ENCODE data around the gene KRT80.

KRT80 gene

DNA sequence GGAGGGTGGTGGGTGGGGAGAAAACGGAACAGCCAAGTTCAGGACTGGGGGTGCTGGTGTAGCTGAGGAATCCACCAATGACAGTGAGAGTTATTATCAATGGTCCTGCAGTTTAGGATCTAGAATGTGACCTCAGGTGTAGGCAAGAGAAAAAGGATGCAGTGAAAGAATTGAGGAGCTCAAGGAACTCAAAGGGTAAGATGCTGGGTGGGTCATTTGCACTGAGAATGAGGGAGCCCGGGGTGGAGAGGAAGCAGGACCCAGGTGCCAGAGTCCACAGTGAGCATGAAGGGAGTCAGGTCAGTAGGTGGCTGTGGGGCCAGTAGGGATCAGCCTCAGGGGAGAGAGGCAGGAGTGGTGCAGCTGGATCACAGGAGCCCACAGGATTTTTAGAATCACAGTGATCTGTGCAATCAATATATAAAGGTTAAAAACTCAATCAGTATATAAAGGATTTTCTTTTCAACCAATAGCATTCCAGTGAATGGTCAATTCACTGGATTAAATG lies 38.1 kb upstream of the KRT80 start:
- FAIRE-seq (peak; percentile 42), DNase-seq (ENCODE audit: insufficient read length, low spot score) (no peak)

- FAIRE-seq: no peak
These were observed 37.1 kb upstream of the KRT80 start for GRCh38 chr12:52228931-52229330.

DNA sequence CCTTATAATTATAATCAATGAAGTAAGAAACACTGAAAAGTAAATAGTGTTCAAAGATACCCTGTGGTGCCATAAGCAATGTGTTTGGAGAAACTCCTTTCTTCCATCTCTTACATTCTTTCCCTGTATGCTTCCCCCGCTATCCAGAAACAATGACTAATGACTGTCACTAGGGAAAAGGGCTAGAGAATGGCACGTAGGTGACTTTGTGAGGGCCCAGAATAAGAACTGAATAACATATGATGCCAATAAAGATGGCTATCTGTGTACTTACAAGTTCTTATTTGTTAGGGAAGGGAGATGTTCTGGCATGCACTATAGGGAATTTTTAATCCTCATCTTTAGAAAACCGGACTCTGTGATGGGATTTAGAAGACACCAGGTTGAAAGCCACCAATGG lies 36.6 kb upstream of the KRT80 start:
- FAIRE-seq: no peak

More at GRCh38 chr12:52228931-52229330, 37.1 kb upstream of the KRT80 start:
- DNase-seq (ENCODE audit: insufficient read length, low spot score): no peak

GRCh38 chr12:52227606-52228166 lies 35.9 kb upstream of the KRT80 start:
- no peak for FAIRE-seq
- no peak for DNase-seq (ENCODE audit: insufficient read length, low spot score)

More for the DNA sequence above, 36.6 kb upstream of the KRT80 start:
- no peak for DNase-seq (ENCODE audit: insufficient read length, low spot score)

GRCh38 chr12:52226446-52226845 lies 34.6 kb upstream of the KRT80 start:
- no peak for FAIRE-seq
- DNase-seq (ENCODE audit: insufficient read length, low spot score): no peak

GRCh38 chr12:52225752-52226151 lies 33.9 kb upstream of the KRT80 start:
- DNase-seq (ENCODE audit: insufficient read length, low spot score) (no peak), FAIRE-seq (no peak)

- FAIRE-seq (no peak), DNase-seq (ENCODE audit: insufficient read length, low spot score) (no peak)
These were observed 32.3 kb upstream of the KRT80 start for GRCh38 chr12:52224151-52224550.

DNA sequence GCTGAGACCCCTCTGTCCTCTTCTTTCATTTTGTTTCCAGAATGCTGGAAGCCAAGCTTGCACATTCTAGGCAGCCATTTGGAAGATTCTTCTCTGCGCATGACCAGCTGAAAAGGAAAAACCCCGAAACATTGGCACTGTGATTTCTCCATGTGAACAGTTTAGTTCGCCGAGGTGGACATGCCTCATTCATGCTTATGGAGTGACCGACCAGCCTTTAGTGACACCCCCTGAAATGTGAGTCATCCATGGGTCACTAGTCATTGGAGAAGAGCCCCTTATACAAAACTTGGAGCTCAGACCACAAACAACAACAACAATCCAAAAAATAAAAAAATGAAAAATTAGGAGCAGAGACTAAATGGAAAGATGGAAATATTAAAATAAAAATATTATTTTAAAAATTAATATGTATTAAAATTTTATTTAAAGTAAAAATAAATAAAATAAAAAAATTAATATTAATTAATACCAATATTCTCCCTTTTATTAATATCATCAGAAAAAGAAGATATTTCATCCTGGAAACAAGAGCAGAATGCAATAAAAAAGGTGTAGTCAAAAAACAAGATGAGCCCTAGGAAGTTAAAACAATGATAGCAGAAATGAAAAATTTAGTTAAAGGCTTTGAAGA lies 31.7 kb upstream of the KRT80 start:
- DNase-seq (ENCODE audit: insufficient read length, low spot score) (no peak), FAIRE-seq (peak; percentile 62)

- FAIRE-seq: no peak
- no peak for DNase-seq (ENCODE audit: insufficient read length, low spot score)
These were observed 30.9 kb upstream of the KRT80 start for GRCh38 chr12:52222692-52223091.

DNA sequence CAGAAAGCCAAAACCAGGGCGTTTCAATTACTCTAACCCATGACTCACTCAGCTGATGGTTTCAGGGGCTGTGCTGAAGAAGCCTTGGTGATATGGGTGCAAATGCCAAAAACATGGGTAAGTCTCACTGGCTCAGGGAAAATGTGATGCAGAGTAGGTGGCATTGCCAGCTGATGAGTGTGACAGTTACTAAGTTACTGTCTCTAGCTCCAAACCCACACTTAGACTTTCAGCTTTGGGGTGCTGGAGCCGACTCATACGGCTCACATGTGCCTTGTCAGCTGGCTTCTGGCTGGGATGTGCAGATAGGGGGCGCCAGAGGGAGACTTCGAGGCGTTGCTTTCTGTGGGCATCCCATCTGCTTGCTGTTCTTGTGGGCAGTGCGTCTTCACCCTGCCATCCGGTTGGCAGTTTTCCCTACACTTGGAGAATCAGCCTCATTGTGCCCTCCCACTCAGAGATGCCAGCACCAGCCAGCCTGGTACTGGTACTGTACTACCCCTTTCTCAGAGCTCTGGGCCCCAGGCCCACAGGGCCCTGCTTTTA lies 30.2 kb upstream of the KRT80 start:
- FAIRE-seq: peak; percentile 49

GRCh38 chr12:52221070-52221781 lies 29.4 kb upstream of the KRT80 start:
- FAIRE-seq (no peak), DNase-seq (ENCODE audit: insufficient read length, low spot score) (no peak)

More for the DNA sequence above, 30.2 kb upstream of the KRT80 start:
- DNase-seq (ENCODE audit: insufficient read length, low spot score): no peak

DNA sequence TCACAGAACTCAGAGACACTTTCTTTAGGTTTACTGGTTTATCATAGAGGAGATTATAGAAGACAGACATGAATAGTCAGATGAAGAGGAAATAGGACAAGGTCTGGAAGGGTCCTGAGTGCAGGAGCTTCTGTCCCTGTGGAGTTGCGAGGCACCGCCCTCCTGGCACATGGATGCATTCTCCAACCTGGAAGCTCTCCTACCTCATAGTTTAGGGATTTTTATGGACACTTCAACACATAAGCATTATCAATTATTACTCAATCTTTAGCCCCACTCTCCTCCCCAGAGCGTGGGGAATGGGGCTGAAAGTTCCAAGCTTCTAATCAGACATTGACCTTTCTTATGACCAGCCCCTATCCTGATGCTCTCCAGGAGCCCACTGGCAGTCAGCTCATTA lies 28.7 kb upstream of the KRT80 start:
- FAIRE-seq (no peak), DNase-seq (ENCODE audit: insufficient read length, low spot score) (no peak)

DNA sequence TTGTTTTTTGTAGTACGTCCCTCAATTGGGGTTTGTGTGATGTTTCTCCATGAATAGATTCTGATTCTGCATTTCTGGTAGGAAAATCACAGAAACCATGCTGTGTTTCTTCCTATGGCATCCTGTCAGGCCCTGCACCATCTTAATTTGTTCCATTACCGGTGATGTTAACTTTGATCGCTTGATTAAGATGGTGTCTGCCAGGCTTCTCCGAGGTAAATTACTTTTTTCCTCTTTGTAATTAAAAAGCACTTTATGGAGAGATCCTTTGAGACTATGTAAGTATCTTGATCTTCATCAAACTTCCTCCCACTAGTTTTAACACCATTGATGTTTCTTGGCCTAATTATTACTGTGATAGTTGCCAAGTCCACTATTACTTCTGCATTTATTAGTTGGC lies 26.2 kb upstream of the KRT80 start:
- FAIRE-seq (no peak), DNase-seq (ENCODE audit: insufficient read length, low spot score) (no peak)

DNA sequence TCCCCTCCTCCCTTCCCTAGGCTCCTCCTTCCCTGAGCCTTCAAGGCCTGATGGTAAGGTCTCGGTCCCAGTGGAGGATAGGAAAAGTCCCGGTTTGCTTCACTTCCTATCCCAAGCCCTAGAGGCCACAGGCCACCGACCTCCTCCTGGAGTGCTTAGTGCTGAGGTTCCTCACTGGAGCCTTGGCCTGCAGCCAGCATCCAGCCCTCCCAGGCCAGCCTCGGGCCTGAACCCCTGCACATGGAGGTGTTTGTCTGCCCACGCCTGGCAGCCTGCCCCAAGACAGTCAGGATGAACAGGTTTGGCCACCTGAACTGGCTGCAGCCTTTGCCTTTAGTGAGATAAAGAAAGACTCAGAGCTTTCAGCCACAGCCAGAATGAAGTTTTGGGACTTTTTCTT lies 25.4 kb upstream of the KRT80 start:
- FAIRE-seq: no peak
- no peak for DNase-seq (ENCODE audit: insufficient read length, low spot score)

GRCh38 chr12:52216807-52217206 lies 25.0 kb upstream of the KRT80 start:
- no peak for FAIRE-seq

GRCh38 chr12:52216100-52216499 lies 24.3 kb upstream of the KRT80 start:
- FAIRE-seq (no peak), DNase-seq (ENCODE audit: insufficient read length, low spot score) (no peak)

More at GRCh38 chr12:52216807-52217206, 25.0 kb upstream of the KRT80 start:
- DNase-seq (ENCODE audit: insufficient read length, low spot score): no peak

GRCh38 chr12:52215587-52216031 lies 23.8 kb upstream of the KRT80 start:
- FAIRE-seq: peak; percentile 72

DNA sequence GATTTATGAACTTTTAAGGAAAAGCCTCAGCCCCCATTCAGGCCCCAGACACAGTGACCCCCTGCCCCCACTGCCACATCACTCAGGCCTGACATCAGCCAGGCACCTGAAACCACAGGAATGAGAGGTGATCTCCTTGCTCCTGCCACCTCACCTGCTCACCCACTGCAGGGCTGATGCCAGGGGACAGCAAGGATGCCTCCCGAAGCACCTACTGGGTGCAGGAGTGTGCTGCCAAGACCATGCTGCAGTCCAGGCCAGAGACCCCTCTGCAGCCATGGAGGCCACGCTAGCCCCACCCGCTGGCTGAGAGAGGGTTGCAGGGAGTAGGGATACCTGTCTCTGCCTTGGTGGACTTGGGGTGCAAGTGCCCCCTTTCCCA lies 22.6 kb upstream of the KRT80 start:
- FAIRE-seq: no peak
- DNase-seq (ENCODE audit: insufficient read length, low spot score): no peak

More at GRCh38 chr12:52215587-52216031, 23.8 kb upstream of the KRT80 start:
- peak; percentile 77 for DNase-seq (ENCODE audit: insufficient read length, low spot score)

DNA sequence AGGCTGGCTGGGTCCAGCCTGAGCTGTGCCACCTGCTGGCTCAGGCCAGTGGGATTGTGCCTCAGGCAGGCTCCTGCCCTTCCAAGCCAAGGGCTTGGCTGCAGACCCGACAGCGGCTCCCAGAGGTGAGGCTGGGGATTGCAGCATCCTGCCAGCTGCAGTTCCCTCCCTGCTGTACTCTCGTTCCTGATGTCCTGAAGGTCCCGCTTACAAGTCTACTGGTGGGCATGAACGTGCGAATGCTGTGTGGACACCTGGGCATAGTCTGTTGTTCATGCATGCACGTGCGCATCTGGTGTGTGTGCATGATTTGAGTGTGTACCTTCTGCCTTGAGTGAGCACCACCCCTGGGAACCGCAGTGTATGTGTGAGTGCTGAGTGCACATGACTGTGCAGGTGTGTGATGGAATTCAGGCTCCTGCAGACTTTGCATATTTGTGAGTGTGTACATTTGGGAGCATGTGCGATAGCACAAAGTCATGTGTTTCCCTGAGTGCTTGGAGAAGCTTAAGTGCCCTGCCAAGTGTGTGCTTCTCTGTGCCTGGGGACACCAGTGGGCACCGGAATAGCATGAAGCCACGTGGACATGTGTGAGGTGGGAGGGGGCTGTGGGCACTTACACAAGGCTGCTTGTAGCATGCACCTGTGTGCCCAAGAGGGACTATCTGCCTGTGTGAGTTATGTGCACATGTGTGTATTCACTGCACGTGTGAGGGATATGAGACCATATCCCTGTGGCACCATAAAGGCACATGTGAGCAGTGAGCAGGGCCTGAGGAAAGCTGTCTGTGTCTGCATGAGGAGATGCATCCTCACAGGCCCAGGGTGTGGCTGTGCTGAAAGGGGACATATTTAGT lies 22.0 kb upstream of the KRT80 start:
- FAIRE-seq: peak; percentile 96
- peak; percentile 82 for DNase-seq (ENCODE audit: insufficient read length, low spot score)

All from HTR-8/SVneo (cell line).